ENCODE measurements around the gene KCNAB1.

- TF ChIP-seq YY1 (IDR thresholded peaks at IDR 0.05; ENCODE audit: insufficient read depth, insufficient read length): no peak
- no peak for TF ChIP-seq ZNF274 (IDR thresholded peaks at IDR 0.05; ENCODE audit: low read depth, low read length)
- no peak for TF ChIP-seq SUZ12 (IDR thresholded peaks at IDR 0.05; ENCODE audit: extremely low read depth, insufficient read depth, insufficient read length)
These were observed 40.8 kb downstream of the KCNAB1 start for GRCh38 chr3:156161172-156161571.

All from NT2/D1 (cell line).